ENCODE results near the gene SUMF2.

DNA sequence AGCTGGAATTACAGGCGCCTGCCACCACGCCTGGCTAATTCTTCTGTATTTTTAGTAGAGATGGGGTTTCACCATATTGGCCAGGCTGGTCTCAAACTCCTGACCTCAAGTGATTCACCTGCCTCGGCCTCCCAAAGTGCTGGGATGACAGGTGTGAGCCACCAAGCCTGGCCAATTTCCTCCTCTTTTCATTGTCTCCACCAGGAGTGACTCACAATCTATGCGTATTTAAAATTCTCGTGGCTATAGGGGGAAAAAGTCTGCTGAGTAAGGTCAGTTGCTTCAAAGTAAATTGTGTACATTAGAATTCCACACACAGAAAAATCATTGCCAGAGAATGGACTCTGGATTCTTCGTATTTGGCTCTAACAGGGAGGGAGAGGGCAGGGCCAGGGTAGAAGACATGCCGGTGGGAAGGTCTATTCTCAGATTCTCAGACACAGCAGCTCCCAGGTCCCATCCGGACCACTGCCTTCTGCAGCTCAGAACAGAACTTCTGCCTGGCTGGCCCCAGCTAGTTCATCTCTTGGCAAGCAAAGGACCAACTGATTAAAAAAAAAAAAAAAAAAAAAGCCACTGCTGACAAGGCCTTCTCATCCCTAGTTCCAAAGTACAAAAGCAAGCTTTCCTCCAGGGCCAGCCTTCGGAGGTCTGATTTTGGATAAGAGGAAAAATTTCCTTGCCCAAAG, 35.0 kb upstream of the SUMF2 start:
- TF ChIP-seq MYC (IDR thresholded peaks at IDR 0.05; ENCODE audit: low read depth, low read length), result no peak
- no peak for TF ChIP-seq CTCF (IDR thresholded peaks at IDR 0.05; ENCODE audit: extremely low read depth in 1 of 2, insufficient read depth in 1 of 2, low read depth in 1 of 2, low read length in 2 of 2)
- TF ChIP-seq POLR2AphosphoS5 (IDR thresholded peaks at IDR 0.05; ENCODE audit: insufficient read depth, low read depth, low read length), result no peak
- TF ChIP-seq POLR2A (IDR thresholded peaks at IDR 0.05; ENCODE audit: low read depth, low read length), result no peak
- TF ChIP-seq GATA2 (IDR thresholded peaks at IDR 0.05; ENCODE audit: insufficient read depth, insufficient read length, low read depth, low read length), result no peak
- TF ChIP-seq JUN (IDR thresholded peaks at IDR 0.05; ENCODE audit: borderline replicate concordance, insufficient read depth, insufficient read length, low read depth), result no peak
- TF ChIP-seq, protein P1, sequence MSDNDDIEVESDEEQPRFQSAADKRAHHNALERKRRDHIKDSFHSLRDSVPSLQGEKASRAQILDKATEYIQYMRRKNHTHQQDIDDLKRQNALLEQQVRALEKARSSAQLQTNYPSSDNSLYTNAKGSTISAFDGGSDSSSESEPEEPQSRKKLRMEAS (IDR thresholded peaks at IDR 0.05; ENCODE audit: insufficient read depth, insufficient read length), result no peak
